PC-9 (cell line): Measurements from ENCODE around the gene FSTL1.

Experiments
- EZH2 ChIP-seq: fragments of 200-600 bp; sonication (generic); IDR thresholded peaks from 2 replicates; pipeline ENCODE4 v1.8.0; 2017; ENCODE audit warnings: antibody characterized with exemption, low read depth
- TF ChIP-seq, protein P1 (sequence below): fragments of 200-600 bp; sonication (generic); conservative IDR thresholded peaks from 2 replicates; pipeline ENCODE4 v1.6.1; 2017; ENCODE audit warnings: mixed run types, antibody characterized with exemption, mild to moderate bottlenecking, moderate library complexity

GRCh38 chr3:120492103-120492502 lies 41.3 kb upstream of the FSTL1 start:
- TF ChIP-seq, protein P1, sequence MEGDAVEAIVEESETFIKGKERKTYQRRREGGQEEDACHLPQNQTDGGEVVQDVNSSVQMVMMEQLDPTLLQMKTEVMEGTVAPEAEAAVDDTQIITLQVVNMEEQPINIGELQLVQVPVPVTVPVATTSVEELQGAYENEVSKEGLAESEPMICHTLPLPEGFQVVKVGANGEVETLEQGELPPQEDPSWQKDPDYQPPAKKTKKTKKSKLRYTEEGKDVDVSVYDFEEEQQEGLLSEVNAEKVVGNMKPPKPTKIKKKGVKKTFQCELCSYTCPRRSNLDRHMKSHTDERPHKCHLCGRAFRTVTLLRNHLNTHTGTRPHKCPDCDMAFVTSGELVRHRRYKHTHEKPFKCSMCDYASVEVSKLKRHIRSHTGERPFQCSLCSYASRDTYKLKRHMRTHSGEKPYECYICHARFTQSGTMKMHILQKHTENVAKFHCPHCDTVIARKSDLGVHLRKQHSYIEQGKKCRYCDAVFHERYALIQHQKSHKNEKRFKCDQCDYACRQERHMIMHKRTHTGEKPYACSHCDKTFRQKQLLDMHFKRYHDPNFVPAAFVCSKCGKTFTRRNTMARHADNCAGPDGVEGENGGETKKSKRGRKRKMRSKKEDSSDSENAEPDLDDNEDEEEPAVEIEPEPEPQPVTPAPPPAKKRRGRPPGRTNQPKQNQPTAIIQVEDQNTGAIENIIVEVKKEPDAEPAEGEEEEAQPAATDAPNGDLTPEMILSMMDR: no peak
- TF ChIP-seq EZH2: no peak
